Neural cell (in vitro differentiated cells): ENCODE measurements around the gene GAN.

Experiments used
- EP300 ChIP-seq: fragments of 450-650 bp; conservative IDR thresholded peaks from 2 replicates; pipeline ENCODE4 v1.6.1; 2014; ENCODE audit warnings: antibody characterized with exemption, mild to moderate bottlenecking, moderate library complexity; ENCODE audit not compliant: poor library complexity, severe bottlenecking
- EZH2 ChIP-seq: fragments of 200-600, 300-800 bp; shearing (Covaris generic), sonication (generic); IDR thresholded peaks from 2 replicates; pipeline ENCODE4 v1.6.1; 2014; ENCODE audit warnings: antibody characterized with exemption, low read length, borderline replicate concordance, mild to moderate bottlenecking; ENCODE audit not compliant: insufficient read depth, poor library complexity, severe bottlenecking
- POLR2AphosphoS5 ChIP-seq: IDR thresholded peaks from 2 replicates; pipeline ENCODE4 v1.6.1; 2012
- RAD21 ChIP-seq: fragments of 450-650 bp; conservative IDR thresholded peaks from 2 replicates; pipeline ENCODE4 v1.6.1; 2014; ENCODE audit warnings: antibody characterized with exemption, mild to moderate bottlenecking, moderate library complexity
- REST ChIP-seq: IDR thresholded peaks from 2 replicates; pipeline ENCODE4 v1.6.1; 2012; ENCODE audit warnings: borderline replicate concordance
- TAF1 ChIP-seq: IDR thresholded peaks from 2 replicates; pipeline ENCODE4 v1.6.1; 2012; ENCODE audit warnings: low read depth
- TF ChIP-seq, protein P1 (sequence below): fragments of 450-650 bp; IDR thresholded peaks from 2 replicates; pipeline ENCODE4 v1.5.1; 2014; ENCODE audit warnings: antibody characterized with exemption, mild to moderate bottlenecking, moderate library complexity; ENCODE audit not compliant: poor library complexity, severe bottlenecking

DNA sequence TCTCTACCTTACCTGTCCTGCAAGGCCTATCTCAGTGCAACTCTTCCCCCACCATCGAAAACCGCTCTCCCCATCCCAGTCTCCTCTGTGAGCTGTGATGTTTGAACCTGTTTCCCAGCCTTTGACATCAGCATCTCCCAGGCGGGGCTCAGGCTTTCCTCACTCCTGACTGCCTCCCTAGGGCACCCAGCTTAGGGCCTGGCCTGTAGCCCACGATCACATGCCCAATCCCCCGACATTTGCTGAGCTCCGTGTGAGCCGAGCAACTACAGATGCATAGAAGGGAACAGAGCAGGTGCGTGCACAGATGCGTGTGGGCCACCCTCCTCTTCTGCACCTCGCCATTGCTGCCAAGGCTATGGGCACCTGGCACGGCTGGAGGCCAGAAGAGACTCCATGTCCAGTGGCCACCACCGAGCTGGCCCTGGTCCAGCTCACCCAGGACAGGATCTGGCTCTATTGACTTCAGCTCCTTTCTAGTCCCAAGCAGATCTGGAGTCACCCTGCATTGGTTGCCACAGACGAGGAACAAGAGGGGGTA is 94.3 kb downstream of the GAN start:
- TF ChIP-seq, protein P1, sequence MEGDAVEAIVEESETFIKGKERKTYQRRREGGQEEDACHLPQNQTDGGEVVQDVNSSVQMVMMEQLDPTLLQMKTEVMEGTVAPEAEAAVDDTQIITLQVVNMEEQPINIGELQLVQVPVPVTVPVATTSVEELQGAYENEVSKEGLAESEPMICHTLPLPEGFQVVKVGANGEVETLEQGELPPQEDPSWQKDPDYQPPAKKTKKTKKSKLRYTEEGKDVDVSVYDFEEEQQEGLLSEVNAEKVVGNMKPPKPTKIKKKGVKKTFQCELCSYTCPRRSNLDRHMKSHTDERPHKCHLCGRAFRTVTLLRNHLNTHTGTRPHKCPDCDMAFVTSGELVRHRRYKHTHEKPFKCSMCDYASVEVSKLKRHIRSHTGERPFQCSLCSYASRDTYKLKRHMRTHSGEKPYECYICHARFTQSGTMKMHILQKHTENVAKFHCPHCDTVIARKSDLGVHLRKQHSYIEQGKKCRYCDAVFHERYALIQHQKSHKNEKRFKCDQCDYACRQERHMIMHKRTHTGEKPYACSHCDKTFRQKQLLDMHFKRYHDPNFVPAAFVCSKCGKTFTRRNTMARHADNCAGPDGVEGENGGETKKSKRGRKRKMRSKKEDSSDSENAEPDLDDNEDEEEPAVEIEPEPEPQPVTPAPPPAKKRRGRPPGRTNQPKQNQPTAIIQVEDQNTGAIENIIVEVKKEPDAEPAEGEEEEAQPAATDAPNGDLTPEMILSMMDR, result no peak
- no peak for TF ChIP-seq TAF1
- no peak for TF ChIP-seq EZH2
- TF ChIP-seq RAD21, result no peak
- no peak for TF ChIP-seq POLR2AphosphoS5
- no peak for TF ChIP-seq EP300
- TF ChIP-seq REST, result no peak
